Transverse colon (tissue), 4 donors: ENCODE measurements around the gene ARSK. TPM values are rescaled to one million over a fixed set of nuclear protein-coding genes. Genes with fewer than 3 reads are reported as not detected.

ENCODE experiments used
- DNase-seq: peaks from one replicate; pipeline ENCODE4 v3.0.0-alpha.2; 2019
- H3K27ac ChIP-seq, 4 donors: fragments of 200-600 bp; sonication (generic); 2 replicates each; pipeline ENCODE4 v1.5.1; 2016 to 2018; ENCODE audit warnings: inconsistent platforms in 4 of 4
- H3K27me3 ChIP-seq: fragments of 200-600 bp; sonication (generic); 2 replicates; pipeline ENCODE4 v1.5.1; 2017; ENCODE audit warnings: inconsistent platforms
- H3K36me3 ChIP-seq, 4 donors: fragments of 200-600 bp; sonication (generic); 2 replicates each; pipeline ENCODE4 v1.5.1; 2017 to 2019; ENCODE audit warnings: inconsistent platforms in 4 of 4
- H3K4me1 ChIP-seq, 4 donors: fragments of 200-600 bp; sonication (generic); 2 replicates each; pipeline ENCODE4 v1.5.1; 2017 to 2020; ENCODE audit warnings: inconsistent platforms in 4 of 4
- H3K4me3 ChIP-seq, 4 donors: fragments of 200-600 bp; sonication (generic); 1 replicate in 1 of 4; 2 replicates in 3 of 4; pipeline versions ENCODE4 v1.5.1 to v1.6.1; 2017 to 2019; ENCODE audit warnings: inconsistent platforms in 4 of 4
- H3K9me3 ChIP-seq, 2 donors: fragments of 200-600 bp; sonication (generic); 2 replicates each; pipeline ENCODE4 v1.5.1; 2017 to 2019; ENCODE audit warnings: inconsistent platforms in 2 of 2
- EP300 ChIP-seq: sonication (generic); formaldehyde crosslinking; IDR thresholded peaks from one replicate; pipeline ENCODE4 v1.6.1; 2017; ENCODE audit warnings: antibody characterized with exemption, low read depth
- POLR2A ChIP-seq: fragments of 450-650 bp; IDR thresholded peaks from one replicate; pipeline ENCODE4 v1.6.1; 2016; ENCODE audit warnings: antibody characterized with exemption, mild to moderate bottlenecking, moderate library complexity
- POLR2AphosphoS5 ChIP-seq, 3 donors: sonication (generic); formaldehyde crosslinking; IDR thresholded peaks; one replicate each; pipeline ENCODE4 v1.6.1; 2016; ENCODE audit warnings: antibody characterized with exemption in 3 of 3
- WGBS, 2 donors: methylation state at CpG; one replicate each; pipeline ENCODE4 v1.1.5; 2018; ENCODE audit warnings: low coverage in 1 of 2; 5-methylcytosine and 5-hydroxymethylcytosine counted together
- in situ Hi-C, 4 donors: fragments of 200-750 bp; cut with MboI; loops; one replicate each; pipeline versions ENCODE4 v1.15.0 to v1.15.1; 2017; ENCODE audit warnings: low sequenced_read_pairs in 3 of 4, low pct_ligation_motif_present in 1 of 4, low pct_unique_long_range_greater_than_20kb in 1 of 4
- intact Hi-C: fragments of 100-400 bp; cut with DNase I; formaldehyde crosslinking; loops from one replicate; pipeline ENCODE4 v1.15.1; 2023; ENCODE audit warnings: low total_unique reads
- total RNA-seq, 4 donors: library from RNA; depleted of rRNA; stranded (reverse); fragments of >200 nt; gene quantifications; one replicate each; pipeline ENCODE4 v1.1.0, GENCODE V29; 2016
- TF ChIP-seq, protein P1 (sequence below), 5 experiments: fragments of 200-600 bp in 3 of 5; fragments of 450-650 bp in 2 of 5; sonication (generic) in 3 of 5; IDR thresholded peaks; 1 replicate in 2 of 5; 2 replicates in 3 of 5; pipeline ENCODE4 v1.5.1; 2016 to 2017; ENCODE audit warnings: antibody characterized with exemption in 5 of 5, inconsistent platforms in 3 of 5, mild to moderate bottlenecking in 2 of 5, moderate library complexity in 1 of 5

ARSK gene
- total RNA-seq, 4 donors from 2014 or later: 0.40 to 5.6 (median 1.8) TPM

DNA sequence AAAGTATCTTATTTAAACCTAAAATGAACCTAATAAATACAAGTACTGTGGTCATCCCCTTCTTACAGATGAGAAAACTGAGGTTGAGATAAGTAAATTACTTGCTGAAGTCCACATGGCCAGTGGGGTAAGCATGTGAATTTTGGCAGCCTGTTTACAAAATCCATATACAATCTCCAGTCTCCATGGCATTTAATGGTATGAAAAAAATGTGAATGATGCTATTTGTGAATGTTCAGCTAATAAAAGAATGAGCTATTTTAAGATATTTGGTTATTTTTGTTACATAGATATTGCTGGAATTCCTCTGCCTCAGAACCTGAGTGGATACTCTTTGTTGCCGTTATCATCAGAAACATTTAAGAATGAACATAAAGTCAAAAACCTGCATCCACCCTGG lies 45.7 kb downstream of the ARSK start:
- Histone ChIP-seq H3K27ac (no peak overlapping the region), H3K4me1 (no peaks in the 10 kb centered on the region), H3K9me3 (no peaks in the 10 kb centered on the region), H3K4me3 (no peak overlapping the region), H3K27me3 (no peaks in the 10 kb centered on the region), H3K36me3 (no peaks in the 10 kb centered on the region)
- in situ Hi-C loops (no loop called here), intact Hi-C loops (no loop called here)
- 79 to 83% methylated on average over 1 of the region's 1 CpG for WGBS, 2 donors
- DNase-seq: no peak
- no peak for TF ChIP-seq POLR2AphosphoS5 (IDR thresholded peaks at IDR 0.05)

DNA sequence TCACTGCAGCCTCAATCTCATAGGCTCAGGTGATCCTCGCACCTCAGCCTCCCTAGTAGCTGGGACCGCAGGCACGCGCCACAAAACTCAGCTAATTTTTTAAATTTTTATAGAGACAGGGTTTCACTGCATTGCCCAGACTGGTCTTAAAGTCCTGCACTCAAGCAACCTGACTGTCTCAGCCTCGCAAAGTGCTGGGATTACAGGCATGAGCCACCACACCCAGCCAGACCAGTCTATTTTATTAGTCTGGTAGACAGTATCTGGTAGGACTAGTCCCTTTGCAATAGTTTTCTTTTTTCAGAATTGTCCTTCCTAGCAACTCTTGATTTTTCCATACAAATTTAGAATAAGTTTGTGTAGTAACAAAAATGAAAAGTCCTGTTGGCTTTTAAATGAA lies 50.9 kb downstream of the ARSK start:
- WGBS, 2 donors: 70 to 91% methylated on average over 2 to 5 of the region's 5 CpGs
- TF ChIP-seq POLR2A (no peak), POLR2AphosphoS5 (IDR thresholded peaks at IDR 0.05) (no peak), EP300 (no peak)
- TF ChIP-seq, protein P1, sequence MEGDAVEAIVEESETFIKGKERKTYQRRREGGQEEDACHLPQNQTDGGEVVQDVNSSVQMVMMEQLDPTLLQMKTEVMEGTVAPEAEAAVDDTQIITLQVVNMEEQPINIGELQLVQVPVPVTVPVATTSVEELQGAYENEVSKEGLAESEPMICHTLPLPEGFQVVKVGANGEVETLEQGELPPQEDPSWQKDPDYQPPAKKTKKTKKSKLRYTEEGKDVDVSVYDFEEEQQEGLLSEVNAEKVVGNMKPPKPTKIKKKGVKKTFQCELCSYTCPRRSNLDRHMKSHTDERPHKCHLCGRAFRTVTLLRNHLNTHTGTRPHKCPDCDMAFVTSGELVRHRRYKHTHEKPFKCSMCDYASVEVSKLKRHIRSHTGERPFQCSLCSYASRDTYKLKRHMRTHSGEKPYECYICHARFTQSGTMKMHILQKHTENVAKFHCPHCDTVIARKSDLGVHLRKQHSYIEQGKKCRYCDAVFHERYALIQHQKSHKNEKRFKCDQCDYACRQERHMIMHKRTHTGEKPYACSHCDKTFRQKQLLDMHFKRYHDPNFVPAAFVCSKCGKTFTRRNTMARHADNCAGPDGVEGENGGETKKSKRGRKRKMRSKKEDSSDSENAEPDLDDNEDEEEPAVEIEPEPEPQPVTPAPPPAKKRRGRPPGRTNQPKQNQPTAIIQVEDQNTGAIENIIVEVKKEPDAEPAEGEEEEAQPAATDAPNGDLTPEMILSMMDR (IDR thresholded peaks at IDR 0.05): no peak
- Histone ChIP-seq H3K4me3 (no peak overlapping the region), H3K27me3 (no peaks in the 10 kb centered on the region), H3K27ac (no peak overlapping the region), H3K36me3 (no peaks in the 10 kb centered on the region), H3K9me3 (no peaks in the 10 kb centered on the region), H3K4me1 (no peaks in the 10 kb centered on the region)
- in situ Hi-C loops (no loop called here), intact Hi-C loops (no loop called here)
- DNase-seq: no peak

GRCh38 chr5:95606419-95606818 lies 51.5 kb downstream of the ARSK start:
- H3K27me3 ChIP-seq: no peaks in the 10 kb centered on the region
- no peak for DNase-seq
- TF ChIP-seq EP300 (no peak), POLR2AphosphoS5 (IDR thresholded peaks at IDR 0.05) (no peak)
- TF ChIP-seq, protein P1 (IDR thresholded peaks at IDR 0.05): no peak
- no peak overlapping the region for H3K27ac ChIP-seq
- no peak overlapping the region for H3K4me3 ChIP-seq
- in situ Hi-C loops: no loop called here
- no peaks in the 10 kb centered on the region for H3K36me3 ChIP-seq
- no peaks in the 10 kb centered on the region for H3K9me3 ChIP-seq
- intact Hi-C loops: no loop called here
- no peaks in the 10 kb centered on the region for H3K4me1 ChIP-seq
- WGBS, 2 donors: 98 to 100% methylated on average over 1 of the region's 1 CpG

DNA sequence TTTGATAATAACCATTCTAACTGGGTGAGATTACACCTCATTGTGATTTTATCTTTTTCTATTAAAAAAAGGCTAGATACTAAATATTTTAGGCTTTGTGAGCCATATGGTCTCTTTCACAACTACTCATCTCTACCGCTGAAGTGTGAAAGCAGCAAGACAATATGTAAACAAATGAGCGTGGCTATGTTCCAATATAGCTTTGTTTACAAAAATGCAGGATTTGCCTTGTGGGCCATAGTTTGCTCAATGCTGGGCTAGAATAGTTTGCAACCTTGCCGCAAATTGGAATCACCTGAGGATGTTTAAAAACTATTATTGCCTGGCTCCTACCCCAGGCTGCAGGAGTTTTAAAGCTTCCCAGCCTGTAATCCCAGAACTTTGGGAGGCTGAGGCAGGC lies 54.8 kb downstream of the ARSK start:
- Histone ChIP-seq H3K4me3 (no peak overlapping the region), H3K36me3 (peaks cover 0 to 3% (median 0%) of the 10 kb centered on the region in 4 donors), H3K27ac (no peak overlapping the region), H3K27me3 (no peaks in the 10 kb centered on the region), H3K4me1 (no peaks in the 10 kb centered on the region), H3K9me3 (peaks cover 9% of the 10 kb centered on the region in 2 donors)
- intact Hi-C loops (no loop called here), in situ Hi-C loops (no loop called here)
- WGBS, 2 donors: 40 to 41% methylated on average over 3 of the region's 3 CpGs
- TF ChIP-seq POLR2AphosphoS5 (IDR thresholded peaks at IDR 0.05) (no peak), EP300 (no peak), POLR2A (no peak)
- TF ChIP-seq, protein P1 (IDR thresholded peaks at IDR 0.05): no peak
- DNase-seq: no peak

DNA sequence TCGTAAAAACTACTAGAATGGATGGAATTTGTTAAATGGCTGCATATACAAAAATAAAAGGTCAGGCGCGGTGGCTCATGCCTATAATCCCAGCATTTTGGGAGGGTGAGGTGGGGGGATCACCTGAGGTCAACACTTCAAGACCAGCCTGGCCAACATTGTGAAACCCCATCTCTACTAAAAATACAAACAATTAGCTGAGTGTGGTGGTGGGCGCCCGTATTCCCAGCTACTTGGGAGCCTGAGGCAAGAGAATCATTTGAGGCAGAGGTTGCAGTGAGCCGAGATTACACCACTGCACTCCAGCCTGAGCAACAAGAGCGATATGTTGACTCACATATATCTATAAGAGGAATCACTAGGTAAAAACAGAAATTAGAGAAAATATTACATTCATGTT lies 55.6 kb downstream of the ARSK start:
- no peak for DNase-seq
- TF ChIP-seq EP300 (no peak), POLR2A (no peak), POLR2AphosphoS5 (IDR thresholded peaks at IDR 0.05) (no peak)
- TF ChIP-seq, protein P1 (IDR thresholded peaks at IDR 0.05): no peak
- H3K4me3 ChIP-seq: no peak overlapping the region
- intact Hi-C loops: no loop called here
- H3K4me1 ChIP-seq: no peaks in the 10 kb centered on the region
- 81 to 91% methylated on average over 3 to 7 of the region's 7 CpGs for WGBS, 2 donors
- H3K27ac ChIP-seq: no peak overlapping the region
- in situ Hi-C loops: no loop called here
- peaks cover 9% of the 10 kb centered on the region in 2 donors for H3K9me3 ChIP-seq
- no peaks in the 10 kb centered on the region for H3K27me3 ChIP-seq
- H3K36me3 ChIP-seq: peaks cover 0 to 3% (median 0%) of the 10 kb centered on the region in 4 donors
